Left ventricle myocardium inferior (tissue), 1 donor: ENCODE data around the gene TRIP6. TPM values are rescaled to one million over a fixed set of nuclear protein-coding genes. Genes with fewer than 3 reads are reported as not detected.

Experiments
- DNase-seq: peaks from one replicate; pipeline ENCODE4 v3.0.0-alpha.2; 2020
- H3K27ac ChIP-seq: fragments of 200-600 bp; replicated peaks from 2 replicates; pipeline ENCODE4 v1.8.0; 2021
- H3K27me3 ChIP-seq: fragments of 200-600 bp; 2 replicates; pipeline ENCODE4 v1.8.0; 2021; ENCODE audit warnings: low read depth
- H3K36me3 ChIP-seq: fragments of 200-600 bp; 2 replicates; pipeline ENCODE4 v1.8.0; 2021
- H3K4me1 ChIP-seq: fragments of 200-600 bp; 2 replicates; pipeline ENCODE4 v1.8.0; 2021
- H3K4me3 ChIP-seq: fragments of 200-600 bp; 2 replicates; pipeline ENCODE4 v1.8.0; 2021; ENCODE audit warnings: mild to moderate bottlenecking, moderate library complexity
- H3K9me3 ChIP-seq: fragments of 200-600 bp; replicated peaks from 2 replicates; pipeline ENCODE4 v1.8.0; 2021
- intact Hi-C: fragments of 100-400 bp; cut with micrococcal nuclease; formaldehyde crosslinking; loops from one replicate; pipeline ENCODE4 v1.11.0; 2022
- total RNA-seq: library from RNA; stranded (reverse); fragmentation: NEBNext Ultra II Directional; extraction: Animal tissue kit (Norgen Biotek cat#: 25700); gene quantifications from one replicate; pipeline ENCODE4 v1.2.1, GENCODE V29; 2021
- TF ChIP-seq, protein P1 (sequence below): fragments of 200-600 bp; IDR thresholded peaks from 2 replicates; pipeline ENCODE4 v1.8.0; 2021; ENCODE audit warnings: antibody characterized with exemption, mild to moderate bottlenecking, borderline replicate concordance
- donor health status: DM: no; HTN: yes; CAD: no; lungs with severe emphysema.

Gene TRIP6
- total RNA-seq, 1 donor from 2014 or later = 11.7 TPM

DNA sequence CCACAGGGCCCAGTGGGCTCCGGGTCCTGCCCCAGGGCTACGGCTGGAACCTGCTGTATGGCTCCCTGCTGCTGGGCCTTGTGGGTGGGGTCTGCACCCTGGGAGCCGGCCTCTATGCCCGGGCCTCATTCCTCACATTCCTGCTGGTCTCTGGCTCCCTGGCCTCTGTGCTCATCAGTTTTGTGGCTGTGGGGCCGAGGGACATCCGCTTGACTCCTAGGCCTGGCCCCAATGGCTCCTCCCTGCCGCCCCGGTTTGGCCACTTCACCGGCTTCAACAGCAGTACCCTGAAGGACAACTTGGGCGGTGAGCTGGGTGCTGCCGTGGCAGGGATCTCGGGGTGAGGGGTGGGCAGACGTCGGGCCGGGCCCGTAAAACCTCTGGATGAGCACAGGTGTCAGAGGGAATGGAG is 10.3 kb upstream of the TRIP6 start:
- TF ChIP-seq, protein P1, sequence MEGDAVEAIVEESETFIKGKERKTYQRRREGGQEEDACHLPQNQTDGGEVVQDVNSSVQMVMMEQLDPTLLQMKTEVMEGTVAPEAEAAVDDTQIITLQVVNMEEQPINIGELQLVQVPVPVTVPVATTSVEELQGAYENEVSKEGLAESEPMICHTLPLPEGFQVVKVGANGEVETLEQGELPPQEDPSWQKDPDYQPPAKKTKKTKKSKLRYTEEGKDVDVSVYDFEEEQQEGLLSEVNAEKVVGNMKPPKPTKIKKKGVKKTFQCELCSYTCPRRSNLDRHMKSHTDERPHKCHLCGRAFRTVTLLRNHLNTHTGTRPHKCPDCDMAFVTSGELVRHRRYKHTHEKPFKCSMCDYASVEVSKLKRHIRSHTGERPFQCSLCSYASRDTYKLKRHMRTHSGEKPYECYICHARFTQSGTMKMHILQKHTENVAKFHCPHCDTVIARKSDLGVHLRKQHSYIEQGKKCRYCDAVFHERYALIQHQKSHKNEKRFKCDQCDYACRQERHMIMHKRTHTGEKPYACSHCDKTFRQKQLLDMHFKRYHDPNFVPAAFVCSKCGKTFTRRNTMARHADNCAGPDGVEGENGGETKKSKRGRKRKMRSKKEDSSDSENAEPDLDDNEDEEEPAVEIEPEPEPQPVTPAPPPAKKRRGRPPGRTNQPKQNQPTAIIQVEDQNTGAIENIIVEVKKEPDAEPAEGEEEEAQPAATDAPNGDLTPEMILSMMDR = no peak
- H3K4me1 ChIP-seq = peaks cover 14% of the 10 kb centered on the region
- intact Hi-C loops = no loop called here
- H3K27me3 ChIP-seq = no peaks in the 10 kb centered on the region
- H3K27ac ChIP-seq = no peak overlapping the region
- no peak overlapping the region for H3K4me3 ChIP-seq
- H3K36me3 ChIP-seq = peaks cover 26% of the 10 kb centered on the region
- no peak for DNase-seq
- H3K9me3 ChIP-seq = no peaks in the 10 kb centered on the region

DNA sequence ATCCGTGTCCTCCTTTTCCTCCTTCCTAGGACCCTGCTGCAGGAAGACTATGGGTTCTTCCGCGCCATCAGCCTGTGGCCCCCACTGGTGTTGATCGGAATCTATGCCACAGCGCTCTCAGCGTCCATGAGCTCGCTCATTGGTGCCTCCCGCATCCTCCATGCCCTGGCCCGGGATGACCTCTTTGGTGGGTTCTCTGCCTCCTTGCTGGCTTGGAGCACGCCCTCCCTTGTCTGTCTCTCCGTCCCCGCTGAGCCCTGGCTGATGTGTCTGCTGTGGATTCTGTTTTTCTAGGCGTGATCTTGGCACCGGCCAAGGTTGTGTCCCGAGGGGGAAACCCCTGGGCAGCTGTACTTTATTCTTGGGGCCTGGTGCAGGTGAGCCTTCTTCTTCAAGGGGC is 7.3 kb upstream of the TRIP6 start:
- Histone ChIP-seq H3K27me3 (no peaks in the 10 kb centered on the region), H3K36me3 (peaks cover 26% of the 10 kb centered on the region), H3K9me3 (no peaks in the 10 kb centered on the region), H3K4me3 (no peak overlapping the region), H3K4me1 (peaks cover 11% of the 10 kb centered on the region), H3K27ac (no peak overlapping the region)
- TF ChIP-seq, protein P1 = no peak
- intact Hi-C loops = no loop called here
- DNase-seq = no peak

DNA sequence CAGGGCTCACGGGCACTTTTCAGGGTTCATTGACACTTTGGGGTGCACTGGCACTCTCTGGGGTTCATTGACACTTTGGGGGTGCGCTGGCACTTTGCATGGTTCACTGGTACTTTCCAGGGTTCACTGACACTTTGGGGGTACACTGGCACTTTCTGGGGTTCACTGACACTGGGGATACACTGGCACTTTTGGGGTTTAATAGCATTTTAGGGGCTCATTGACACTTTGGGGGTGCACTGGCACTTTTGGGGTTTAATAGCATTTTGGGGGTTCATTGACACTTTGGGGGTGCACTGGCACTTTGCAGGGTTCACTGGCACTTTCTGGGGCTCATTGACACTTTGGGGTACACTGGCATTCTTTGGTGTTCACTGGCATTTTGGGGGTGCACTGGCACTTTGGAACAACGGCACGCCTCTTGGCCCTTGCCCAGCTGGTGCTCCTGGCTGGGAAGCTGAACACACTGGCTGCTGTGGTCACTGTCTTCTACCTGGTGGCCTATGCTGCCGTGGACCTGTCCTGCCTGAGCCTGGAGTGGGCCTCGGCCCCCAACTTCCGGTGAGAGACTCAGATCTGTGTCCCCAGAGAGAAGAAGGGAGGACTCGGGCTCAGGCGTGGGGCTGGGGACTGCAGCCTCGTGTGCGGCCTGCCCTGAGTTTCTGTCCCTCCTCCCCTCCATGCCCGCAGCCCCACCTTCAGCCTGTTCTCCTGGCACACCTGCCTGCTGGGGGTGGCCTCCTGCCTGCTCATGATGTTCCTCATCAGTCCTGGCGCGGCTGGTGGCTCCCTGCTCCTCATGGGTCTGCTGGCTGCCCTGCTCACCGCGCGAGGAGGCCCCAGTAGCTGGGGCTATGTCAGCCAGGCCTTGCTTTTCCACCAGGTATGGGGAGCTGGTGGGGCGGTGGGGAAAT is 6.2 kb upstream of the TRIP6 start:
- Histone ChIP-seq H3K4me1 (peaks cover 13% of the 10 kb centered on the region), H3K27me3 (no peaks in the 10 kb centered on the region), H3K4me3 (no peak overlapping the region), H3K36me3 (peaks cover 26% of the 10 kb centered on the region), H3K9me3 (no peaks in the 10 kb centered on the region), H3K27ac (no peak overlapping the region)
- TF ChIP-seq, protein P1 = no peak
- intact Hi-C loops = no loop called here
- DNase-seq = no peak

DNA sequence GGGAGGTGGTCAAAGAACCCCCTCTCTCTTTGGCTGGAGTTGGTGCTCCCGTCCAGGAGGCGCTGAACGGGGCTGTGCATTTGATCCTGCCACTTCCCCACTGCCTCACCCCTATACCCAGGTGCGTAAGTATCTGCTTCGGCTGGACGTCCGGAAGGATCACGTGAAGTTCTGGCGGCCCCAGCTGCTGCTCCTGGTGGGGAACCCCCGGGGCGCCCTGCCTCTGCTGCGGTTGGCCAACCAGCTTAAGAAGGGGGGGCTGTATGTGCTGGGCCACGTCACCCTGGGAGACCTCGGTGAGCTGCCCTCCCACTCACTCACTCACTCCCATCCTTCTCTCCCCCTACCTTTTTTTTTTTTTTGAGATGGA is 5.6 kb upstream of the TRIP6 start:
- intact Hi-C loops = no loop called here
- no peak overlapping the region for H3K27ac ChIP-seq
- H3K36me3 ChIP-seq = peaks cover 26% of the 10 kb centered on the region
- no peaks in the 10 kb centered on the region for H3K9me3 ChIP-seq
- H3K4me3 ChIP-seq = no peak overlapping the region
- no peaks in the 10 kb centered on the region for H3K27me3 ChIP-seq
- TF ChIP-seq, protein P1 = no peak
- DNase-seq = no peak
- peaks cover 19% of the 10 kb centered on the region for H3K4me1 ChIP-seq

DNA sequence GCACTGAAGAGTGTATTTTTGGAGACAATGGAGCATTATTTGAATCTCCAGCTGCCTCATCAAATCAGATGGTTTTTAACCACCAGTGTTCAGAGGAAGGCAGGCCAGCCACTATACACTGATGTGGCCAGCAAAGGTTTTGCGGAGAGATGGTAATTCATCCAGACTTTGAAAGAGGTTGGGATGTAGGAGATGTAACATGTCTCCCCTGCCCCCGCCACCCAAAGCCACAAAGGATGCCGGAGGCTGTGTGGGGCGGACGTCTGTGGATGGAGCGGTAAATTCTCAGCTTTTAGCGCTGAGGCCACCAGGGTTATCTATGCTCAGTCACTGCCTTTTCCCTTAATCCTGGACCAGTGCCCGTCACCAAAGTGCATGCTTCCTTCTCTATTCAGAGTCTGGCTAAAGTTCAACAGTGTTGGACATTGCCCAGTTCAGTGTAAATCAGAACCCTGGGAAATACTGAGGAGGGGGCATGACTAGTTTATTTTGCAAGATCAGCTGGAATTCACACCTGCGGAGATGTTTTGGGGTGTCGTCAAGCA is 3.7 kb upstream of the TRIP6 start:
- TF ChIP-seq, protein P1 = no peak
- Histone ChIP-seq H3K27ac (no peak overlapping the region), H3K4me3 (no peak overlapping the region), H3K27me3 (no peaks in the 10 kb centered on the region), H3K4me1 (peaks cover 38% of the 10 kb centered on the region), H3K9me3 (no peaks in the 10 kb centered on the region), H3K36me3 (peaks cover 26% of the 10 kb centered on the region)
- intact Hi-C loops = no loop called here
- DNase-seq = no peak
